Activated naive CD4-positive, alpha-beta T cell treated with anti-CD3 and anti-CD28 coated beads for 36 hours (primary cell): ENCODE measurements around the gene PCCA. TPM values are rescaled to one million over a fixed set of nuclear protein-coding genes. Genes with fewer than 3 reads are reported as not detected.
"Not testable (repeated sequence)": the region's sequence is repeated elsewhere in the genome, so short reads cannot be mapped to it uniquely, and the experiment has no call there.

Experiments used
- CTCF ChIA-PET: fragments of 350-600 bp; sonication (Branson Sonifier 250); formaldehyde crosslinking; loops from one replicate; lab custom pipeline; 2021; ENCODE audit warnings: antibody characterized with exemption; lab: Charles Lee
- DNase-seq: peaks from one replicate; pipeline ENCODE4 v3.0.0-alpha.2; 2020
- H3K27ac Mint-ChIP-seq: one replicate; pipeline ENCODE4 v1.8.0; 2021; ENCODE audit warnings: mild to moderate bottlenecking, mixed read lengths
- H3K27me3 Mint-ChIP-seq: one replicate; pipeline ENCODE4 v1.8.0; 2021; ENCODE audit warnings: low read depth, mixed read lengths
- H3K36me3 Mint-ChIP-seq: one replicate; pipeline ENCODE4 v1.8.0; 2021; ENCODE audit warnings: low read depth, mixed read lengths
- H3K4me1 Mint-ChIP-seq: one replicate; pipeline ENCODE4 v1.8.0; 2021; ENCODE audit warnings: low read depth, mixed read lengths
- H3K4me3 Mint-ChIP-seq: one replicate; pipeline ENCODE4 v1.8.0; 2021; ENCODE audit warnings: mild to moderate bottlenecking, moderate library complexity, mixed read lengths
- H3K9me3 Mint-ChIP-seq: one replicate; pipeline ENCODE4 v1.8.0; 2021; ENCODE audit warnings: mixed read lengths
- intact Hi-C: fragments of 100-400 bp; cut with micrococcal nuclease; formaldehyde crosslinking; loops from one replicate; pipeline ENCODE4 v1.15.1; 2023
- total RNA-seq, 2 experiments: library from RNA; stranded (reverse); gene quantifications; one replicate each; pipeline ENCODE4 v1.2.3, GENCODE V29; 2021

The PCCA gene
- total RNA-seq, 2 experiments from 2014 or later = 6.8 to 8.1 TPM

GRCh38 chr13:100302391-100302790 is 213.5 kb downstream of the PCCA start:
- Mint-ChIP-seq H3K27me3 (no peaks in the 10 kb centered on the region), H3K27ac (no peak overlapping the region), H3K4me3 (no peak overlapping the region), H3K36me3 (peaks cover 2% of the 10 kb centered on the region), H3K9me3 (no peaks in the 10 kb centered on the region), H3K4me1 (no peaks in the 10 kb centered on the region)
- intact Hi-C loops = no loop called here
- CTCF ChIA-PET = no interaction called here
- no peak for DNase-seq

- CTCF ChIA-PET = interaction anchor here (0.6 kb wide), 1 partner anchor 250 kb away, joined by 3 read pairs; no protein-coding TSS in a partner anchor
- Mint-ChIP-seq H3K4me1 (no peaks in the 10 kb centered on the region), H3K9me3 (no peaks in the 10 kb centered on the region), H3K27me3 (no peaks in the 10 kb centered on the region), H3K27ac (no peak overlapping the region), H3K4me3 (no peak overlapping the region), H3K36me3 (peaks cover 2% of the 10 kb centered on the region)
- intact Hi-C loops = no loop called here
- DNase-seq = no peak
Measured at GRCh38 chr13:100304229-100304628, 215.3 kb downstream of the PCCA start.

- intact Hi-C loops = no loop called here
- Mint-ChIP-seq H3K36me3 (peaks cover 2% of the 10 kb centered on the region), H3K27me3 (no peaks in the 10 kb centered on the region), H3K27ac (no peak overlapping the region), H3K4me3 (no peak overlapping the region), H3K9me3 (no peaks in the 10 kb centered on the region), H3K4me1 (no peaks in the 10 kb centered on the region)
- CTCF ChIA-PET = no interaction called here
- DNase-seq = no peak
Measured at GRCh38 chr13:100305398-100305797, 216.5 kb downstream of the PCCA start.

- Mint-ChIP-seq H3K4me1 (no peaks in the 10 kb centered on the region), H3K9me3 (no peaks in the 10 kb centered on the region), H3K36me3 (peaks cover 2% of the 10 kb centered on the region), H3K4me3 (no peak overlapping the region), H3K27ac (no peak overlapping the region), H3K27me3 (no peaks in the 10 kb centered on the region)
- intact Hi-C loops = no loop called here
- CTCF ChIA-PET = no interaction called here
- DNase-seq = no peak
Measured at GRCh38 chr13:100306030-100306429, 217.1 kb downstream of the PCCA start.

GRCh38 chr13:100306434-100306999 is 217.6 kb downstream of the PCCA start:
- CTCF ChIA-PET = no interaction called here
- no peaks in the 10 kb centered on the region for H3K9me3 Mint-ChIP-seq
- H3K27ac Mint-ChIP-seq = no peak overlapping the region
- intact Hi-C loops = no loop called here
- H3K4me1 Mint-ChIP-seq = no peaks in the 10 kb centered on the region
- no peak for DNase-seq
- H3K4me3 Mint-ChIP-seq = no peak overlapping the region
- no peaks in the 10 kb centered on the region for H3K27me3 Mint-ChIP-seq
- H3K36me3 Mint-ChIP-seq = no peaks in the 10 kb centered on the region

- DNase-seq = no peak
- H3K27ac Mint-ChIP-seq = no peak overlapping the region
- peaks cover 11% of the 10 kb centered on the region for H3K36me3 Mint-ChIP-seq
- no peaks in the 10 kb centered on the region for H3K27me3 Mint-ChIP-seq
- H3K9me3 Mint-ChIP-seq = peaks cover 7% of the 10 kb centered on the region
- CTCF ChIA-PET = no interaction called here
- no peak overlapping the region for H3K4me3 Mint-ChIP-seq
- no peaks in the 10 kb centered on the region for H3K4me1 Mint-ChIP-seq
- intact Hi-C loops = no loop called here
Measured at GRCh38 chr13:100314132-100314910, 225.4 kb downstream of the PCCA start.

GRCh38 chr13:100315522-100315921 is 226.6 kb downstream of the PCCA start:
- peaks cover 11% of the 10 kb centered on the region for H3K9me3 Mint-ChIP-seq
- H3K4me1 Mint-ChIP-seq = no peaks in the 10 kb centered on the region
- intact Hi-C loops = no loop called here
- H3K36me3 Mint-ChIP-seq = peaks cover 16% of the 10 kb centered on the region
- CTCF ChIA-PET = no interaction called here
- no peak for DNase-seq
- H3K27ac Mint-ChIP-seq = no peak overlapping the region
- H3K4me3 Mint-ChIP-seq = no peak overlapping the region
- no peaks in the 10 kb centered on the region for H3K27me3 Mint-ChIP-seq

- CTCF ChIA-PET, intact Hi-C loops, H3K4me3 Mint-ChIP-seq, H3K27ac Mint-ChIP-seq, H3K4me1 Mint-ChIP-seq, H3K9me3 Mint-ChIP-seq, DNase-seq, H3K27me3 Mint-ChIP-seq: not testable (repeated sequence)
- H3K36me3 Mint-ChIP-seq = peaks cover 16% of the 10 kb centered on the region
Measured at GRCh38 chr13:100318473-100318872, 229.6 kb downstream of the PCCA start.

GRCh38 chr13:100323937-100324336 is 235.0 kb downstream of the PCCA start:
- CTCF ChIA-PET = no interaction called here

GRCh38 chr13:100330662-100331061 is 241.8 kb downstream of the PCCA start:
- H3K27ac Mint-ChIP-seq = no peak overlapping the region
- peaks cover 10% of the 10 kb centered on the region for H3K9me3 Mint-ChIP-seq
- H3K27me3 Mint-ChIP-seq = no peaks in the 10 kb centered on the region
- peaks cover 22% of the 10 kb centered on the region for H3K36me3 Mint-ChIP-seq
- no peak for DNase-seq
- H3K4me3 Mint-ChIP-seq = no peak overlapping the region
- intact Hi-C loops = no loop called here
- no peaks in the 10 kb centered on the region for H3K4me1 Mint-ChIP-seq
- CTCF ChIA-PET = no interaction called here

More at GRCh38 chr13:100323937-100324336, 235.0 kb downstream of the PCCA start:
- no peaks in the 10 kb centered on the region for H3K4me1 Mint-ChIP-seq
- H3K36me3 Mint-ChIP-seq = peaks cover 13% of the 10 kb centered on the region
- DNase-seq = no peak
- H3K27me3 Mint-ChIP-seq = no peaks in the 10 kb centered on the region
- intact Hi-C loops = no loop called here
- no peak overlapping the region for H3K4me3 Mint-ChIP-seq
- peaks cover 7% of the 10 kb centered on the region for H3K9me3 Mint-ChIP-seq
- no peak overlapping the region for H3K27ac Mint-ChIP-seq

- intact Hi-C loops = no loop called here
- CTCF ChIA-PET = no interaction called here
- no peak overlapping the region for H3K27ac Mint-ChIP-seq
- no peak for DNase-seq
- H3K27me3 Mint-ChIP-seq = no peaks in the 10 kb centered on the region
- no peaks in the 10 kb centered on the region for H3K4me1 Mint-ChIP-seq
- no peak overlapping the region for H3K4me3 Mint-ChIP-seq
- H3K9me3 Mint-ChIP-seq = peaks cover 10% of the 10 kb centered on the region
- peaks cover 20% of the 10 kb centered on the region for H3K36me3 Mint-ChIP-seq
Measured at GRCh38 chr13:100333141-100333540, 244.2 kb downstream of the PCCA start.

- CTCF ChIA-PET = interaction anchor here (0.8 kb wide), 1 partner anchor 191 kb away, joined by 3 read pairs; no protein-coding TSS in a partner anchor
- no peak for DNase-seq
- intact Hi-C loops = no loop called here
- H3K4me1 Mint-ChIP-seq = no peaks in the 10 kb centered on the region
- H3K27ac Mint-ChIP-seq = no peak overlapping the region
- H3K9me3 Mint-ChIP-seq = peaks cover 8% of the 10 kb centered on the region
- H3K27me3 Mint-ChIP-seq = no peaks in the 10 kb centered on the region
- H3K4me3 Mint-ChIP-seq = no peak overlapping the region
- H3K36me3 Mint-ChIP-seq = peaks cover 16% of the 10 kb centered on the region
Measured at GRCh38 chr13:100334214-100334613, 245.3 kb downstream of the PCCA start.
